AG04450 (cell line): Measurements from ENCODE around the gene ETFA. TPM values are rescaled to one million over a fixed set of nuclear protein-coding genes. Genes with fewer than 3 reads are reported as not detected.

Experiments used
- CTCF ChIA-PET: fragments of 300-600, 350-600 bp; formaldehyde crosslinking; extraction: SDS; loops from one replicate; lab custom pipeline; 2022; ENCODE audit warnings: antibody characterized with exemption, inconsistent platforms; lab: Charles Lee
- POLR2A ChIA-PET: fragments of 350-600 bp; formaldehyde crosslinking; extraction: SDS; loops from one replicate; lab custom pipeline; 2021; ENCODE audit warnings: antibody characterized with exemption, inconsistent platforms; lab: Yijun Ruan, JAX
- DNase-seq: peaks from one replicate; pipeline ENCODE4 v3.0.0-alpha.2; 2011; ENCODE audit warnings: low read depth, low spot score
- H3K27ac ChIP-seq: one replicate; pipeline ENCODE4 v1.5.1; 2012; ENCODE audit warnings: low read depth, low read length, control low read depth
- H3K27me3 ChIP-seq: one replicate; pipeline ENCODE4 v1.6.0; 2012; ENCODE audit warnings: low read length; ENCODE audit not compliant: control insufficient read depth, insufficient read depth
- H3K4me3 ChIP-seq: 2 replicates; pipeline ENCODE4 v1.5.1; 2011; ENCODE audit warnings: mild to moderate bottlenecking, low read depth, low read length, control low read depth
- H3K9me3 ChIP-seq: 2 replicates; pipeline ENCODE4 v1.5.1; 2012; ENCODE audit warnings: low read length; ENCODE audit not compliant: control insufficient read depth, insufficient read depth
- polyA plus RNA-seq: library from polyadenylated mRNA; depleted of rRNA; stranded (reverse); fragments of >200 nt; gene quantifications from 2 replicates; pipeline ENCODE4 v1.2.3, GENCODE V29; 2011
- TF ChIP-seq, protein P1 (sequence below): IDR thresholded peaks from 2 replicates; pipeline ENCODE4 v1.5.1; 2011; ENCODE audit warnings: low read depth, low read length, control low read depth, inconsistent platforms

Gene ETFA
- polyA plus RNA-seq, 1 experiment, result 208 TPM

DNA sequence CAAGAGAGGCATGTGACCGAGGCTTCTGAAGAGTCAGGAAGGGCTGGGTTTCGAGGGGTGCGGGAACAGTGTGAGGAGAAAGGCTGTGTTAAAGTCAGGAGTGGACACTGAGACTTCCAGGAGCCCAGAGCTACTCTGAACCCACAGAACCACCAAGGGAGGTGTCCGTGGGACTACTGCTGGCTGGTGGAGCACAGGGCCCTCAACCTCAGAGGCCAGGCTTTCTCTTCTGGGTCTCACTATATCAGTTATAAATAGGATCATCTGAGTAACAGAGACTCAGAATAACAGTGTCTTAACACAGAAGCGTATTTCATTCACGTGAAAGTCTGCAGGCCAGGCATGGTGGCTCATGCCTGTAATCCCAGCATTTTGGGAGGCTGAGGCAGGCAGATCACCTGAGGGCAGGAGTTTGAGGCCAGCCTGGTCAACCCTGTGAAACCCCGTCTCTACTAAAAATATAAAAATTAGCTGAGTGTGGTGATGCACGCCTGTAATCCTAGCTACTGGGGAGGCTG is 137.9 kb downstream of the ETFA start:
- TF ChIP-seq, protein P1, sequence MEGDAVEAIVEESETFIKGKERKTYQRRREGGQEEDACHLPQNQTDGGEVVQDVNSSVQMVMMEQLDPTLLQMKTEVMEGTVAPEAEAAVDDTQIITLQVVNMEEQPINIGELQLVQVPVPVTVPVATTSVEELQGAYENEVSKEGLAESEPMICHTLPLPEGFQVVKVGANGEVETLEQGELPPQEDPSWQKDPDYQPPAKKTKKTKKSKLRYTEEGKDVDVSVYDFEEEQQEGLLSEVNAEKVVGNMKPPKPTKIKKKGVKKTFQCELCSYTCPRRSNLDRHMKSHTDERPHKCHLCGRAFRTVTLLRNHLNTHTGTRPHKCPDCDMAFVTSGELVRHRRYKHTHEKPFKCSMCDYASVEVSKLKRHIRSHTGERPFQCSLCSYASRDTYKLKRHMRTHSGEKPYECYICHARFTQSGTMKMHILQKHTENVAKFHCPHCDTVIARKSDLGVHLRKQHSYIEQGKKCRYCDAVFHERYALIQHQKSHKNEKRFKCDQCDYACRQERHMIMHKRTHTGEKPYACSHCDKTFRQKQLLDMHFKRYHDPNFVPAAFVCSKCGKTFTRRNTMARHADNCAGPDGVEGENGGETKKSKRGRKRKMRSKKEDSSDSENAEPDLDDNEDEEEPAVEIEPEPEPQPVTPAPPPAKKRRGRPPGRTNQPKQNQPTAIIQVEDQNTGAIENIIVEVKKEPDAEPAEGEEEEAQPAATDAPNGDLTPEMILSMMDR, result no peak
- no peak overlapping the region for H3K4me3 ChIP-seq
- POLR2A ChIA-PET, result no interaction called here
- CTCF ChIA-PET, result no interaction called here
- peaks cover 16% of the 10 kb centered on the region for H3K27me3 ChIP-seq
- no peak for DNase-seq
- no peak overlapping the region for H3K27ac ChIP-seq
- H3K9me3 ChIP-seq, result peaks cover 3% of the 10 kb centered on the region; the same call in 1 of the 2 replicates

DNA sequence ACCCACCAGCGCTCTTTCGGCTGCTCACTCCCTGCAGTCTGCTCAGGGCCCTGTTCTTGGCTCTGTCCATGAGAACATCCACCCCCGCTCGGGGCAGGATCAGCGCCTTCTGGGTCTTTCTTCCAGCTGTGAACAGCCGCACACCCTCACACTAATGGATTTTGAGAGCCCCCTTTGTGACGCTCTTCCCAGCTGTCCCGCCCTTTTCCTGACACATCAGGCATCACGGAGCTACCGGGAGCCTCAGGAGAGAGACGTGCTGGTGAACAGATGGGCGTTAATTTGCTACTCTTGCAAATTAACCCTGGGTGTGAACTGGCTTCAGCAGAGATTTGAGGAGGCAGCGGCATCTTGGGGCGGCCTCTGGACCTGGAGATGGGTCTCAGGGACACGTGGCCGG is 138.5 kb downstream of the ETFA start:
- ChIA-PET CTCF (no interaction called here), POLR2A (no interaction called here)
- H3K9me3 ChIP-seq, result peaks cover 3% of the 10 kb centered on the region; the same call in 1 of the 2 replicates
- peaks cover 12% of the 10 kb centered on the region for H3K27me3 ChIP-seq
- TF ChIP-seq, protein P1, result no peak
- no peak overlapping the region for H3K4me3 ChIP-seq
- no peak for DNase-seq
- H3K27ac ChIP-seq, result no peak overlapping the region

DNA sequence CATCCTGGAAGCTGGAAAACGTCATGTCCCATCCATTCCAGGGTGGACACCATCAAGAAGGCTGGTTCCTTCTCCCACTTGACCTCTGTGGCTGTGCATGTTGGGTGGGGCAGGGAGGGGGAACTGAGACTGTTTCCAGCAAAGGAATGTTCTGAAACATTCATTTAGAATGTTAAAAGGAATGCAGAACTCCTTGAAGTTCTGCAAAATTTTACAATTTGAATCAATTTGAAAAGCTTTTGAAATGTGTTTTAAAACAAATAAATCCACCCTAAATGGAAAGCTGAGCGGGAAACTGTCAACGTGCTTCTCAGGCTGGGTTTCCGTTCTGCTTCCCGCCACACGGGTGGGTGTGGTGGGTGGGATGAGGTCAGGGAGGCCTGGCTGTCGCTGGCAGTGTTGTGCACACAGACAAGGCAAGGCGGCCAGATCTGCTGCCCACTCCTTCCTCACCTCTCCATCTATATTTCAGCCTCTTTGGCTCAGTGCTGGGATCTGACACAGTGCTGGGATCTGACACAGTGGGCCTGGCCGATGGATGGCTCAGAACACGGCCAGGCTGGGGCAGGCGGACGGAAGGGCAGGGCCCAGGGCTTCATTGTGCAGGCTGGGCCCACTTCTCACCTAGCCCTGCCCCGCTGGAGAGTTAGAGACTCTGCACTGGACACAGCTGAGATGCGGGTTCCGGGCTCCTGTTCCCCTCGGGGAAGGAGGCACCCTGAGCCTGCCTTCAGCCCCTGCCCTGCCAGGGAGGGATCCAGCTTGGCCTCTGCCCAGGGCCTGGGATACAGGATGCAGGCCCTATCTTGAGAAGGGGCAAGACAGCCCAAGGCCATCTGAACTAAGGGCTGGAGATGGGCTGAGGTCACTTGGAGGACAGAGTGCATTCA is 141.1 kb downstream of the ETFA start:
- Histone ChIP-seq H3K27ac (no peak overlapping the region), H3K4me3 (no peak overlapping the region), H3K27me3 (peaks cover 7% of the 10 kb centered on the region), H3K9me3 (peaks cover 3% of the 10 kb centered on the region; the same call in 1 of the 2 replicates)
- CTCF ChIA-PET, result interaction anchor here (1.2 kb wide), 1 partner anchor 31 kb away, joined by 3 read pairs; no protein-coding TSS in a partner anchor
- DNase-seq, result no peak
- TF ChIP-seq, protein P1, result no peak
- POLR2A ChIA-PET, result no interaction called here

DNA sequence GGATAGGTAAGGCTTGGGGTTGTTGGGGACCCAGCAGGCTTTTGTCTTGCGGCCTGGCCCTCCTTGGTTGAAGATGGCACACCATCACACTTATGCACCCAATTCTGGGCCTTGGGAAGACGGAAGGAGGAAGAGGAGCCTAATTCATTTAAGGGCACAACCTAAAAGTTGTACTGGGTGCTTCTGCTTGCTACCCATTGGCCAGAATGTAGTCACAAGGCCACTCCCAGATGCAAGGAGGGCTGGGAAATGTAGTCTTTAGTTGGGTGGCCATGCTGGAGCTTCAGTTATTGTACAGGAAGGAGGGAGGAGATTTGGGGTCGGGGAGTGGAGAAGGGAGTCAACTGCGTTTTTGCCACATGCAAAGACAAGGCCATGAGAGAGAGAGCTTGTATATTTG is 142.3 kb downstream of the ETFA start:
- ChIA-PET POLR2A (interaction anchor here (1.0 kb wide), 1 partner anchor 9 kb away, joined by 3 read pairs; no protein-coding TSS in a partner anchor), CTCF (interaction anchor here (1.2 kb wide), 1 partner anchor 22 kb away, joined by 3 read pairs; no protein-coding TSS in a partner anchor)
- DNase-seq, result no peak
- Histone ChIP-seq H3K9me3 (no peaks in the 10 kb centered on the region; the same call in 1 of the 2 replicates), H3K4me3 (no peak overlapping the region), H3K27ac (no peak overlapping the region), H3K27me3 (peaks cover 6% of the 10 kb centered on the region)
- TF ChIP-seq, protein P1, result no peak
